Dermis blood vessel endothelial cell (primary cell): ENCODE data around the gene GFI1. TPM values are rescaled to one million over a fixed set of nuclear protein-coding genes. Genes with fewer than 3 reads are reported as not detected.
A peak's percentile ranks its signal among the peaks of the same experiment; 100 is the strongest.
"Not testable (repeated sequence)": the region's sequence is repeated elsewhere in the genome, so short reads cannot be mapped to it uniquely, and the experiment has no call there.

ENCODE experiments used
- DNase-seq: peaks from one replicate; pipeline ENCODE4 v3.0.0; 2010
- total RNA-seq: library from RNA; depleted of rRNA; stranded (reverse); fragments of >200 nt; gene quantifications from 2 replicates; pipeline ENCODE4 v1.2.3, GENCODE V29; 2014

GFI1 gene
- under 0.01 TPM in 1 of 2 replicates, not detected in the other for total RNA-seq

DNA sequence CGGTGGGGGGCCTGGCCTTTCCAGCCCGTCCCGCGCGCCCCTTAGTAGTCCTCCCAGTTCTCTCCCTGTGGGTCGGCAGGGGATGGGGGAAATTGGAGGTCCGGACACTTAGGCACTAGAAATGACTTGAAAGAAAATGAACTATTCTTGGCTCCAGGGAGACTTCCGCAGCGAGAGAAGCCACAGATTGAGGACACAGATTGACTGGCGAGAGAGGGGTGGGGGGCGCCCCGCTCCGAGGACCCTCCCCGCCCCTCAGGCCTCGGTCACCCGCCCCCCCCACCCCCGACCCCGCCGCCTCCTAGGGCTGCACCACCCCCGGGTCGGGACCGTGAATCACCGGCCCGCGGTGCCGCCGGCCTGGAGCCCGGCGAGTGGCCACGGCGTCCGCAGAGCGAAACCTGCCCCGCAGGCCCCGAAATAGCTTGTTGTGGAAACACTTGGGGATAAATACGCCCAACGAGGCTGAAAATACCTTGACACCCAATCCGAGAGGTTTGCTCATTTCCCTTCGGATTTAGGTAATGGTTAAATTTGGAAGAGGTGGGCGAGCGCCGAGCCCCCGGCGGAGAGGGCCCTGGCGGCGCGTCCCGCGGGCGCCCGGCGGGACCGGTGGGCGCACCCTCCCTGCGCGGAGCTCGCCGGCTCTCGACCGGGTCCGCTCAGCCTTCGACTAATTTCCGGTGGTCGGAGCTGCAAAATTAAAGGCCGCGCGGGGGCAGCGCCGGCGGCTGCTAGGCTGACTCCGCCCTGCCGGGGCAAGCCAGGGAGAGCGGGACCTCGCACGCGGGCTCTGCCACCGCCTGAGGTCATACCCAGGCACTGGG is at the start of gene GFI1:
Gene GFI1, minus strand, starts transcription at position 675 of the 827 bp plus-strand sequence. CDS start 3,438 bp downstream, outside the sequence.
- DNase-seq = peak; percentile 16

DNA sequence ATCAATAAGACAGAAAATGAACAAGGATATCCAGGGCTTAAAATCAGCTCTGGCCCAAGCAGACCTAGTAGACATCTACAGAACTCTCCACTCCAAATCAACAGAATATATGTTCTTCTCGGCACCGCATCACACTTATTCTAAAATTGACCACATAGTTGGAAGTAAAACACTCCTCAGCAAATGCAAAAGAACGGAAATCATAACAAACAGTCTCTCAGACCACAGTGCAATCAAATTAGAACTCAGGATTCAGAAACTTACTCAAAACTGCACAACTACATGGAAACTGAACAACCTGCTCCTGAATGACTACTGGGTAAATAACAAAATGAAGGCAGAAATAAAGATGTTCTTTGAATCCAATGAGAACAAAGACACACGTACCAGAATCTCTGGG is 45.6 kb upstream of the GFI1 start:
- DNase-seq = not testable (repeated sequence)

DNA sequence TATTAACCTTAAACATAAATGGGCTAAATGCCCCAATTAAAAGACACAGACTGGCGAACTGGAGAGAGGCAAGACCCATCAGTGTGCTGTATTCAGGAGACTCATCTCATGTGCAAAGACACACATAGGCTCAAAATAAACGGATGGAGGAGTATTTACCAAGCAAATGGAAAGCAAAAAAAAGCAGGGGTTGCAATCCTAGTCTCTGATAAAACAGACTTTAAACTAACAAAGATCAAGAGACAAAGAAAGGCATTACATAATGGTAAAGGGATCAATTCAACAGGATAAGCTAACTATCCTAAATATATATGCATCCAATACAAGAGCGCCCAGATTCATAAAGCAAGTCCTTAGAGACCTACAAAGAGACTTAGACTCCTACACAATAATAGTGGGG is 45.2 kb upstream of the GFI1 start:
- not testable (repeated sequence) for DNase-seq

DNA sequence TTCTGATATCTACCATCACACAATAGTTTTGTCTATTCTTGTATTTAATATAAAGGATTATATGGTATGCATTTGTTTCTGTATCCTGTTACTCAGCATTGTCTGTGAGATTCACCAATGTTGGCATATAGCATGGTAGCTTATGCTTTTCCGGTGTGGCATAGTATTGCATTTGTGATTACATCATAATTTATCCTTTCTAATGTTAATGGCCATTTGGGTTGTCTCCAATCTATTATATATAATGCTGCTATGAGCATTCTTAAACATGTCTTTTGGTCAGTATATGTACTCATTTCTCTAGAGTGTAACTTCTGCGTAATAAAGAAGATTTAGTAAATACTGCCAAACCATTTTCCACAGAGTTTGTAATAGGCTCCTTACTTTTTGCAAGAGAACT is 40.9 kb upstream of the GFI1 start:
- DNase-seq = no peak

GRCh38 chr1:92524944-92525590 is 38.3 kb upstream of the GFI1 start:
- DNase-seq = not testable (repeated sequence)

GRCh38 chr1:92519043-92519442 is 32.3 kb upstream of the GFI1 start:
- DNase-seq = no peak

DNA sequence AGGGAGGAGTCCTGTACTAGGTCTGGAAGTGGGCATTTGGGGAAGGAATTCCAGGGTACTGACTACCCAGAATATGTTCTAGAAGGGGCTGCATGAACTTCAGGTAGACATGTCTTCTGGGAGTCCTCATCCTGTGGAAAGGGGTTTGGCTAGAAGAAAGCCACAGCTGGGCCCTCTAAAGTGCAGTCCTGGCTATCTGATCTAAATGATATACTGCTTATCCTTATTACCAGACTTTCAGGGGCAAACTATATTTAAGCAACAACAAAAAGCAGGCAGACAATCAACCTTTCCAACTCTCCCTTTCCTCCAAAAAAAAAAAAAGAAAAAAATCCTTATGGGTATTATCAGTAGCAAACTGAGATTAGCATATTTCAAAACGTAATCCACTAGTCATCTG is 29.8 kb upstream of the GFI1 start:
- DNase-seq = no peak

GRCh38 chr1:92515796-92516201 is 29.1 kb upstream of the GFI1 start:
- DNase-seq = no peak

GRCh38 chr1:92511541-92511940 is 24.8 kb upstream of the GFI1 start:
- DNase-seq = no peak

DNA sequence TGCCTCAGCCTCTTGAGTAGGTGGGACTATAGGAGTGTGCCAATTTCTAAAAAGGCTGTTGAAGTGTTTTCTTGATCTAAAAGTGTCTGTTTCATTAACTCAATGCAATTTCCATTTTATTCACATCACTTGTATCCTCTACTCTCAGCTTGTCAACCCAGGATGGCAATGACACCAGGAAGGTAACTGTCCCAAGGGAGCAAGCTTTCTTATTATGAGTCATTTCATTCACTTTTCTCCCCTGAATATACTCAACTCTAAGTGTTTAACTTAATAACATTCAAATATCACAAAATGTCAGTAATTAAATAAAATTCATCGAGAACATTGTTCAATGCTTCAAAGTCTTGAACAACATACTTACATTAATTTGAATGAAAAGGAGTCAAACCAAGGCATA is 22.9 kb upstream of the GFI1 start:
- DNase-seq = no peak

DNA sequence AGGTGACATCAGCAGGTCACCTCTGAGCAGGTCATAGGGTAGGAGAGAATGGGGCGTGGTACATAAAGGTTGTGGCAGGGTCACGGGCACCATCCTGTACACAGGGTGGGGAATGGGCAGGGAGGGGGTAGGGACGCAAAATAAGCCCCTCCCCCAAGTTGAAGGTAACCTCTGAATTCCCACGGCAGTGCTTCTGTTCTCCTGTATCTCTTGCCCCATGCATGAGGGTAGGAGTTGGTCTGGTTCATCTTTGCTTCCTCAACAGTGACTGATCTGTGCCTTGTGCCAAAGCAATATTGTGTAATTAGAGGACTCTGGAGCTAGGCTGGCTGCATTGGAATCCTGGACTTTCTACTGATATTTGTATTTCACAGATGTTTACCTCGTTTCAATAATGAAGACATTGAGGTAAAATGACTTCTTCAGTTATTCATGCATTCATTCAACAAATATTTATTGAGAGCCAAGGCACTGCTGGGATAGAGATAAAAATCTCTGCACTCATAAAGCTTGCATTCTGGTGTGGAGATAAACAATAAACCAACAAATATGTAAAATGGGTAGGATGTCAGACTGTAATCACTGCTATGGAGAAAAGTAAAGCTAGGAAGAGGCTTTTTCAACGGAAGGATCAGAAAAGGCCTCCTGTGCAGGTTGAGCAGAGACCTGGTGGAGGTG is 18.4 kb upstream of the GFI1 start:
- no peak for DNase-seq

DNA sequence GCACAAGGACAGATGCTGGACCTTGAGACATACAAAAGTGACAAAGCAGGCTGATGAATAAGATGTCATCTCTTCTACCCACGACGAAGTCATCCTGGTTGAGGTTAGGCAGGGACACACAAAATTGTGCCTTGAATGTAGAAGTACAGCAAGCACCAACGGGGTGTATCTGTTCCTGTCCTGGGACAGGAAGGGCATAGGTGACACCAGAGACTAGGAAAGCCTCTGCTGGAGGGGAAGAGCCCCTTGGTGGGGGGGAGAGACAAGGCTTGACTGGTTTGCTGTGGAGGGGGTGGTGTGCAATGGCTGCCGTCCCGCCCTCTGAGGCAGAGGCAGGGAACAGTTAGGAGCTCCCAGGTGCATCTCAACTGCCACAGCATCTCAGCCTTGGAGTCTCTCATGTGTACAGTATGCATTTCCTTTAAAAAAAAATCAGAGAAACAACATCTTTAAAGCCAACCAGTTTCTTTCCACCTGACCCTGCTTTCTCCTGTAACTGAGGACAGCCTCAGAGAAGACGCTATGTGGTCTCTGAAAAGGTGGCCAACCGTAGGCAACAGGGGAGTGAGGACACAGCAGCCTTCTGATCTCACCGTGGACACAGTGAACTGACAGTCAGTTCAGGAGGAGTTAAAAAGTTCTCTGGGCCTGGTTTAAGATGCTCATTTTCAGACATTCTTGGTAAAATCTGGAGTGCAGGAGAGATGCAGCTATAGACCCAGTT is 17.7 kb upstream of the GFI1 start:
- no peak for DNase-seq

GRCh38 chr1:92503926-92504285 is 17.2 kb upstream of the GFI1 start:
- no peak for DNase-seq

DNA sequence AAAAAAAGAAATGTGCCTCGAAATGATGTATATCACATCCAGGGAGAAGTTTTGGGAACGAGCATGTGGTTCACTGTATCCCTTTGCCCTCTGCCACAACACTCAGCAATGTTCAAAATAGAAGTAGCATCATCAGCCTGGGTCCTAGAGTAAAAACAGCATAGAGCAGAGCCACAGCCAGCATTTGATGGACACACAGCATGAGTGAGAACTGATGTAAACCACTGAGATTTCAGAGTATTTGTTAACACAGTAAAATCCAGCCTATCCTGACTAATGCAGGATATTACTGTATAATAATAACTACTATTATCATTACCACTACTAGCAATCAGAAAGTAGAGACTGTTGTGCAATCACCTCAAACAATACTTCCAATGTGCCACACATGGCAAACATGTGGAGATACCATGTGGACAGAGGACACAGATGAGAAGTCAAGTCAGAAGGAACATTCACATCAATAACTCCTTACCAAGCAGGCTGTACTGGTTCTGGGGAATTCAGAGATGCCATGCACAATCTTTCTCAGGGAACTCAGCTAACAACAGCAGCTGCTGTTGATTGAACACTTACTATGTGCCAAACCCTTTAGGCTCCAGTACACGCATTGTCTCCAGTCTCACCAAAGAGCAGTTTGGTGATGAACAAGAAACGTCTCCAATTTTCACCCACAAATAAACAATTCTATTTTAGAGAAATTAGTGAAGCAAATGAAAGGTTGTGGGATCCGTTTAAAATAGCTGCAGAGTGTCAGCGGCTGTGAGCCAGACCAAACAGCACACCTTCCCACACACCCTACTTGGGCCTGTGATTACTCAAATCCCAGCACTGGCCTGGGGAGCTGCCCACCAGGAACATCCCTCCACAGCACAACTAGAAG is 16.6 kb upstream of the GFI1 start:
- DNase-seq = no peak

- no peak for DNase-seq
Measured at GRCh38 chr1:92502247-92502646, 15.5 kb upstream of the GFI1 start.

GRCh38 chr1:92500552-92500951 is 13.8 kb upstream of the GFI1 start:
- no peak for DNase-seq

DNA sequence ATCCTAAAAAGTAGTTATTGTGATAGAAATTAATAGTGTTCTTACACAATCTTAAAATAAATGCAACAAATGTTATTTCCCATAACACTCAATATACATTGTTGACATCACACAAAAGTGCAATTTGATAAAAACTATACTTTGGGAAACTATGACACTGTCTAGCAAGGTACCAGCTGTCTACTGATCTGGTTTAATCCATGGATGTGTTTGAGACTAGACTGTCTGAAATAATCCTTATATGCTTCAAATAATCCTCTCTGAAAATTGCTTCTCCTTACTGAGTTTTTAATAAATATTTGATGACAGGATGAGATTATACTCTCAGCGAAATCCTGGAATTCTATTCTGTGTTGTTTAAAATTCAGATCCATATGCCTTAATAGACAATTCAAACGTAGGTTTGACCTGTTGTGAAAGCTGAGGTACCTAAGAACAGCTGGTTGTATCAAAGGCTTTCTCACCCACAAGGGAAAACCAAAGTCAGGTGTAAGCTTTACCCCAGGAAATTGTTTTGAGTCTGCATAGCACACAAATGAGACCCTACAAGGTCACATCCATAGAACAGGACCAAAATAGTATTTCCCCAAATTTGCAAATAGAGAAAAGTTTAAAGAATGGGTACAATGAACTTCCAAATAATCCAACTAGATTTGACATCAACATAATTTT is 8.8 kb upstream of the GFI1 start:
- no peak for DNase-seq

DNA sequence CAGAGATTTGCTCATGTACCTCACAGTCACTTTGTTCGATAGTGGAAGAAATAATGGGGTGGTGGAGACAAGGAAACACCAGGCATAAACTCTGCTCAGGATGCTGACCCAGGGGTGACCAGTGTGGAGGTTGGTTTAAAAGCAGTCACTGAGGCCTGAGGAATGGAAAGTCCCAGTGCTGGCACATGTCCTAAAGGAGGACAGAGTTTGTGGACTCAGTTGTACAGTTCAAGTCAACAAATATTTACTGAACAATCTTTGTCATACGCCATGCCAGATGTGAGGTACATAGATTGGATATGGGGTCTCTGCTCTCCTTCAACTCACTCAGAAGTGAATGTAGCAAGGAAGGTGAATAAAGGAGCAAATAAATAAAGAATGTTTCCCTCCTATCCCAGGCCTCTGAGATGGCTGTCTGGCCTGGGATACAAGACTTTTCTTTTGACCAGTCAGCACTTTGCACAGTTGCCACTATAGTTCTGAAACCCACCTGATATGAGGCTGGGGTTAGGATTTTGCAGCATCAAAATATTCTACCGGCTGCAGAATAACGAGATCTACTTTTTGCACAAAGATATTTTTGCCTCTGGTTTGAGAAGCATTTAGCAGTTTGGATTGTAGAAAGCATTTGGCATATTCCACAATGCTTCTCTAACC is 7.9 kb upstream of the GFI1 start:
- DNase-seq = no peak

DNA sequence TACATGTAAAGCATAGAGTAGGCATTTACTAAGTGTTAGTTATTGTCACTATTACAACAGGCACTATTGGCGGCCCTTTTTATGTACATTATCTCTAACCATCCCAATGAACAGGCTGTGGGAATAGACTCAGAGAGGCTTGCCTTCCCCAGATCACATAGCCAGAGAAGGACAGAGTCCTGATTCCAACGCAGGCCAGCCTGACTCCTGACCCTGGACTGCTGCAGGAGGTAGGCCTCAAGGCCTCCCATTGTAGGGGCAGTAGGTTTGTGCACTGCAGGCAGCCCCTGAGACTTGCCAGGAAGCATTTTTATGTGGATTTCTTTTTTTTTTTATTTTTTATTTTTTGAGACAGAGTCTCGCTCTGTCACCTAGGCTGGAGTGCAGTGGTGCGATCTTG is 6.4 kb upstream of the GFI1 start:
- DNase-seq = no peak

- DNase-seq = no peak
Measured at GRCh38 chr1:92488832-92489231, 2.1 kb upstream of the GFI1 start.

GRCh38 chr1:92488416-92488815 is 1.7 kb upstream of the GFI1 start:
- no peak for DNase-seq
